Stimulated activated naive CD8-positive, alpha-beta T cell treated with anti-CD3 and anti-CD28 coated beads, Interleukin-15, Interleukin-2, amounts not matched to agents 100 U/mL and 50 U/mL, for 24 hours (primary cell): ENCODE data around the gene BMPR2.
"Not testable (repeated sequence)": the region's sequence is repeated elsewhere in the genome, so short reads cannot be mapped to it uniquely, and the experiment has no call there.

Experiments used
- ATAC-seq: fragments of 150-1000 bp; cut with Tn5 transposase; one replicate; pipeline ENCODE4 v1.10.0; 2021
- DNase-seq: peaks from one replicate; pipeline ENCODE4 v3.0.0; 2021

The BMPR2 gene

GRCh38 chr2:202452744-202453143 is 76.6 kb downstream of the BMPR2 start:
- ATAC-seq (no peak), DNase-seq (no peak)

- ATAC-seq (no peak), DNase-seq (no peak)
Measured at GRCh38 chr2:202454536-202454935, 78.4 kb downstream of the BMPR2 start.

GRCh38 chr2:202455114-202455513 is 79.0 kb downstream of the BMPR2 start:
- no peak for ATAC-seq
- DNase-seq, result no peak

GRCh38 chr2:202460119-202460518 is 84.0 kb downstream of the BMPR2 start:
- ATAC-seq (no peak), DNase-seq (no peak)

GRCh38 chr2:202479090-202479489 is 103.0 kb downstream of the BMPR2 start:
- DNase-seq, result no peak
- ATAC-seq, result no peak

GRCh38 chr2:202479610-202480009 is 103.5 kb downstream of the BMPR2 start:
- no peak for DNase-seq
- ATAC-seq, result no peak

- ATAC-seq (no peak), DNase-seq (no peak)
Measured at GRCh38 chr2:202486351-202486750, 110.2 kb downstream of the BMPR2 start.

GRCh38 chr2:202488671-202489070 is 112.5 kb downstream of the BMPR2 start:
- ATAC-seq, result no peak
- no peak for DNase-seq

- DNase-seq (no peak), ATAC-seq (no peak)
Measured at GRCh38 chr2:202490479-202490878, 114.4 kb downstream of the BMPR2 start.

GRCh38 chr2:202491514-202491913 is 115.4 kb downstream of the BMPR2 start:
- DNase-seq, result no peak
- no peak for ATAC-seq

- ATAC-seq, result no peak
- DNase-seq, result no peak
Measured at GRCh38 chr2:202494300-202495229, 118.4 kb downstream of the BMPR2 start.

GRCh38 chr2:202495230-202495604 is 119.1 kb downstream of the BMPR2 start:
- ATAC-seq (no peak), DNase-seq (no peak)

GRCh38 chr2:202496835-202497472 is 120.8 kb downstream of the BMPR2 start:
- not testable (repeated sequence) for DNase-seq, ATAC-seq

GRCh38 chr2:202497473-202497866 is 121.3 kb downstream of the BMPR2 start:
- not testable (repeated sequence) for ATAC-seq, DNase-seq

- DNase-seq, ATAC-seq: not testable (repeated sequence)
Measured at GRCh38 chr2:202499841-202500240, 123.7 kb downstream of the BMPR2 start.

- ATAC-seq, DNase-seq: not testable (repeated sequence)
Measured at GRCh38 chr2:202503276-202503675, 127.1 kb downstream of the BMPR2 start.

GRCh38 chr2:202508686-202509085 is 132.6 kb downstream of the BMPR2 start:
- DNase-seq (no peak), ATAC-seq (no peak)

- ATAC-seq (no peak), DNase-seq (no peak)
Measured at GRCh38 chr2:202510911-202511310, 134.8 kb downstream of the BMPR2 start.

- ATAC-seq (no peak), DNase-seq (no peak)
Measured at GRCh38 chr2:202512176-202512575, 136.0 kb downstream of the BMPR2 start.

GRCh38 chr2:202514732-202515131 is 138.6 kb downstream of the BMPR2 start:
- ATAC-seq, result no peak

GRCh38 chr2:202519453-202519852 is 143.3 kb downstream of the BMPR2 start:
- DNase-seq (no peak), ATAC-seq (no peak)

More at GRCh38 chr2:202514732-202515131, 138.6 kb downstream of the BMPR2 start:
- no peak for DNase-seq

GRCh38 chr2:202521470-202521869 is 145.3 kb downstream of the BMPR2 start:
- ATAC-seq (no peak), DNase-seq (no peak)

GRCh38 chr2:202529389-202529788 is 153.3 kb downstream of the BMPR2 start:
- DNase-seq (no peak), ATAC-seq (no peak)
